Vagina (tissue), 2 donors: Measurements from ENCODE around the gene PODXL2. TPM values are rescaled to one million over a fixed set of nuclear protein-coding genes. Genes with fewer than 3 reads are reported as not detected.

Experiments
- DNase-seq, 2 donors: peaks; one replicate each; pipeline ENCODE4 v3.0.0-alpha.2; 2017; ENCODE audit errors: extremely low spot score in 2 of 2
- H3K27ac ChIP-seq: fragments of 200-600 bp; sonication (generic); one replicate; pipeline ENCODE4 v1.5.1; 2019
- H3K27me3 ChIP-seq: fragments of 200-600 bp; sonication (generic); one replicate; pipeline ENCODE4 v1.5.1; 2019
- H3K36me3 ChIP-seq, 2 donors: fragments of 200-600 bp; sonication (generic); one replicate each; pipeline ENCODE4 v1.5.1; 2017 to 2019
- H3K4me1 ChIP-seq: fragments of 200-600 bp; sonication (generic); one replicate; pipeline ENCODE4 v1.5.1; 2019
- H3K4me3 ChIP-seq, 2 donors: fragments of 200-600 bp; sonication (generic); 1 replicate in 1 of 2; 2 replicates in 1 of 2; pipeline ENCODE4 v1.5.1; 2016 to 2019
- H3K9me3 ChIP-seq: fragments of 200-600 bp; sonication (generic); one replicate; pipeline ENCODE4 v1.5.1; 2019
- CTCF ChIP-seq, 3 experiments: fragments of 450-650 bp in 2 of 3; fragments of 200-600 bp in 1 of 3; sonication (generic) in 1 of 3; IDR thresholded peaks; one replicate each; pipeline ENCODE4 v1.5.1; 2017 to 2019; ENCODE audit warnings: antibody characterized with exemption in 3 of 3, mild to moderate bottlenecking in 2 of 3, moderate library complexity in 2 of 3
- POLR2A ChIP-seq, 2 donors: fragments of 450-650 bp; IDR thresholded peaks; one replicate each; pipeline ENCODE4 v1.6.1; 2017; ENCODE audit warnings: antibody characterized with exemption in 2 of 2, mild to moderate bottlenecking in 2 of 2, moderate library complexity in 2 of 2
- POLR2AphosphoS5 ChIP-seq, 2 donors: sonication (generic); formaldehyde crosslinking; IDR thresholded peaks; one replicate each; pipeline ENCODE4 v1.9.0; 2017; ENCODE audit warnings: antibody characterized with exemption in 2 of 2, mild to moderate bottlenecking in 2 of 2, low read depth in 1 of 2; ENCODE audit not compliant: insufficient read depth in 1 of 2
- intact Hi-C: fragments of 100-400 bp; cut with DNase I; formaldehyde crosslinking; loops from one replicate; pipeline ENCODE4 v1.15.1; 2023
- total RNA-seq: library from RNA; depleted of rRNA; stranded (reverse); fragments of >200 nt; gene quantifications from one replicate; pipeline ENCODE4 v1.2.3, GENCODE V29; 2016

Gene PODXL2
- total RNA-seq, 1 donor from 2014 or later: 2.9 TPM

DNA sequence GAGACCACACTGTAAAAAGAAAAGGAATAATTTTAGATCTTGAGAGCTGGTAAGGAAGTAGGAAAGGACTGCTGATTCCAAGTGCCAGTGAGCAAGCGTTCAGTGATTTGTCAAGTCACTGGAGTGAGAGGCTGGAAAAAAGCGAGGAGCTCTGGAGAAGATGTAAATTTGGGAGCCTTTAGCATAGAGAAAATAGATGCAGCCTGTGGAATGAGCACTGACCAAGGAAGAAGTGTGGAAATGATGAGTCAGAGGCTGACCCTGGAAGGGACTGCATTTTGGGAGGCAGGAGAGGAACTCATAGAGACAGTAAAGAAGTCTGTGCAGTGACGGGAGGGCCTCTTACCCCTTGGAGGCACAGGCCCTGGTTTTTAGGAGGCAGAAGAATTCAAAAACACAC, 26.7 kb downstream of the PODXL2 start:
- no peak overlapping the region for H3K4me3 ChIP-seq
- DNase-seq: no peak
- H3K27ac ChIP-seq: peak overlapping the region; percentile 39
- intact Hi-C loops: no loop called here
- H3K4me1 ChIP-seq: no peaks in the 10 kb centered on the region
- no peak for TF ChIP-seq POLR2A (IDR thresholded peaks at IDR 0.05)
- TF ChIP-seq CTCF (IDR thresholded peaks at IDR 0.05): no peak
- no peak for TF ChIP-seq POLR2AphosphoS5 (IDR thresholded peaks at IDR 0.05; ENCODE audit: insufficient read depth in 1 of 2, low read depth in 1 of 2)
- no peaks in the 10 kb centered on the region for H3K36me3 ChIP-seq
- H3K27me3 ChIP-seq: no peaks in the 10 kb centered on the region
- no peaks in the 10 kb centered on the region for H3K9me3 ChIP-seq

DNA sequence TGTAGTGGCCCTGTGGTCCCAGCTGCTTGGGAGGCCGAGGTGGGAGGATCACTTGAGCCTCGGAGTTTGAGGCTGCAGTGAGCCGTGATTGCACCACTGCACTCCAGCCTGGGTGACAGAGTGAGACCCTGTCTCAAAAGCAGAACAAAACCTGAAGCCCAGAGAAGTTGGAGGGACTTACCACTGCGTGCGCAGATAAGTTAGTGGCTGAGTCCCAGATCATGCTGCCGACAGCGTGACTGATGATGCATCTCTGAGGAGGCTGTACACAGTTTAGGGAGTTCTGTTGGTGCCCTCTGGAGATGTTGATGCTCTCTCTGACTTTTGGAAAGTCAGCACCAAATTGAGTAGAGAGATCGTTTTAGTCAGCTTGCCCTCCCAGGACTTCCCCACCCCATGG, 27.9 kb downstream of the PODXL2 start:
- no peak overlapping the region for H3K4me3 ChIP-seq
- no peak for DNase-seq
- intact Hi-C loops: no loop called here

GRCh38 chr3:127658234-127658633, 29.2 kb downstream of the PODXL2 start:
- H3K9me3 ChIP-seq: no peaks in the 10 kb centered on the region
- intact Hi-C loops: no loop called here
- no peaks in the 10 kb centered on the region for H3K27me3 ChIP-seq
- DNase-seq: no peak
- TF ChIP-seq POLR2AphosphoS5 (IDR thresholded peaks at IDR 0.05; ENCODE audit: insufficient read depth in 1 of 2, low read depth in 1 of 2) (no peak), CTCF (IDR thresholded peaks at IDR 0.05) (no peak), POLR2A (IDR thresholded peaks at IDR 0.05) (no peak)
- no peaks in the 10 kb centered on the region for H3K36me3 ChIP-seq
- no peak overlapping the region for H3K4me3 ChIP-seq
- H3K27ac ChIP-seq: no peak overlapping the region
- no peaks in the 10 kb centered on the region for H3K4me1 ChIP-seq

More for the DNA sequence above, 27.9 kb downstream of the PODXL2 start:
- no peaks in the 10 kb centered on the region for H3K36me3 ChIP-seq
- no peaks in the 10 kb centered on the region for H3K9me3 ChIP-seq
- no peaks in the 10 kb centered on the region for H3K4me1 ChIP-seq
- H3K27ac ChIP-seq: no peak overlapping the region
- TF ChIP-seq POLR2A (IDR thresholded peaks at IDR 0.05) (no peak), POLR2AphosphoS5 (IDR thresholded peaks at IDR 0.05; ENCODE audit: insufficient read depth in 1 of 2, low read depth in 1 of 2) (no peak), CTCF (IDR thresholded peaks at IDR 0.05) (no peak)
- H3K27me3 ChIP-seq: no peaks in the 10 kb centered on the region

DNA sequence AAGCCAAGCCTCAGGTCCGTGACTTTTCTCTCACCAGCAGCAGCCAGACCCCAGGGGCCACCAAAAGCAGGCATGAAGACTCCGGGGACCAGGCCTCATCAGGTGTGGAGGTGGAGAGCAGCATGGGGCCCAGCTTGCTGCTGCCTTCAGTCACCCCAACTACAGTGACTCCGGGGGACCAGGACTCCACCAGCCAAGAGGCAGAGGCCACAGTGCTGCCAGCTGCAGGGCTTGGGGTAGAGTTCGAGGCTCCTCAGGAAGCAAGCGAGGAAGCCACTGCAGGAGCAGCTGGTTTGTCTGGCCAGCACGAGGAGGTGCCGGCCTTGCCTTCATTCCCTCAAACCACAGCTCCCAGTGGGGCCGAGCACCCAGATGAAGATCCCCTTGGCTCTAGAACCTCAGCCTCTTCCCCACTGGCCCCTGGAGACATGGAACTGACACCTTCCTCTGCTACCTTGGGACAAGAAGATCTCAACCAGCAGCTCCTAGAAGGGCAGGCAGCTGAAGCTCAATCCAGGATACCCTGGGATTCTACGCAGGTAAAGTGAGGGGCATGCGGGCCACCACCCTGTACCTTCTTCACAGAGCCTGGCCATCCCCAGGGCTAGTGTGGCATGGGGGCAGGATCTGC, 31.8 kb downstream of the PODXL2 start:
- intact Hi-C loops: no loop called here
- no peaks in the 10 kb centered on the region for H3K27me3 ChIP-seq
- no peak for DNase-seq

More for the DNA sequence above, 31.8 kb downstream of the PODXL2 start:
- H3K27ac ChIP-seq: no peak overlapping the region
- H3K4me3 ChIP-seq: no peak overlapping the region
- H3K9me3 ChIP-seq: no peaks in the 10 kb centered on the region
- TF ChIP-seq POLR2AphosphoS5 (IDR thresholded peaks at IDR 0.05; ENCODE audit: insufficient read depth in 1 of 2, low read depth in 1 of 2) (no peak), CTCF (IDR thresholded peaks at IDR 0.05) (no peak), POLR2A (IDR thresholded peaks at IDR 0.05) (no peak)
- no peaks in the 10 kb centered on the region for H3K36me3 ChIP-seq
- H3K4me1 ChIP-seq: no peaks in the 10 kb centered on the region
